Bladder microvascular endothelial cell (primary cell): ENCODE measurements around the gene MTRR. TPM values are rescaled to one million over a fixed set of nuclear protein-coding genes. Genes with fewer than 3 reads are reported as not detected.

Source experiments
- total RNA-seq: library from RNA; depleted of rRNA; stranded (reverse); fragments of >200 nt; gene quantifications from 2 replicates; pipeline ENCODE4 v1.2.3, GENCODE V29; 2014

Gene MTRR
- 12.6 and 32.7 TPM in 2 replicates for total RNA-seq

DNA sequence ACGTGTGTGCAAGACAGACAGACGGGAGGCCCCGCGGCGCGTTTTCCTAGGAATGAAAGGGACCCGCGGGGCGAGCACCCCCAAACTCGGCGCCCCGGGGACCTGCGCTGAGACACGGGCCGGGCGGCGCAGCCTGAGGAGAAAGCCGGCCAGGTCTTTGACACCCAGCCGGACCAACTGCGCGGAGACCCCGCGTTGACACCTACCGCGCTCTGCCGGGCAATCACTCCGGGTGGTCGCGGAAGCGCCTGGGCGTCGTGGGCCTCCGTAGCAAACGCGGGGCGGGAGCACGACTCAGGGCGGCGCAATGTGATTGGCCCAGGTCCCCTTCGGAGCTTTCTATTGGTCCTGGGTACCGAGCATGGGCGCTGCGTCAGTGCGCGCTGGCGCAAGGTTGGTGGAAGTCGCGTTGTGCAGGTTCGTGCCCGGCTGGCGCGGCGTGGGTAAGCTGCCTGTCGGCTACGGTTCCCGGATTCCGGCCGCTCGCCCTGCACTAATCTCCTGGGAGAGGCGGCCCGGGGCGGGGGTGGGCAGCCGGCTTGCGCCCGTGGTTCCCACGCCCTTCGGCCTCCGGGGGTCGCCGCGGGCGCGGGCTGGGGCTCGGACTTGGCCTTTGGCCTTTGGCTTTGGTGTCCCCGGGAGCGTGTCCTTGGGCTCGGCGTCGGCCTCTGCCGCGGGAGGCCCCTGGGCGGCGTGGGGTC, at the start of gene MTRR, which contains the start of gene FASTKD3:
TSS of gene MTRR (plus strand) at position 376 of the 701 bp plus-strand sequence. CDS start 1,647 bp downstream, outside the sequence.
TSS of gene FASTKD3 (minus strand) at position 259 of the 701 bp plus-strand sequence. CDS start 948 bp downstream, outside the sequence.

DNA sequence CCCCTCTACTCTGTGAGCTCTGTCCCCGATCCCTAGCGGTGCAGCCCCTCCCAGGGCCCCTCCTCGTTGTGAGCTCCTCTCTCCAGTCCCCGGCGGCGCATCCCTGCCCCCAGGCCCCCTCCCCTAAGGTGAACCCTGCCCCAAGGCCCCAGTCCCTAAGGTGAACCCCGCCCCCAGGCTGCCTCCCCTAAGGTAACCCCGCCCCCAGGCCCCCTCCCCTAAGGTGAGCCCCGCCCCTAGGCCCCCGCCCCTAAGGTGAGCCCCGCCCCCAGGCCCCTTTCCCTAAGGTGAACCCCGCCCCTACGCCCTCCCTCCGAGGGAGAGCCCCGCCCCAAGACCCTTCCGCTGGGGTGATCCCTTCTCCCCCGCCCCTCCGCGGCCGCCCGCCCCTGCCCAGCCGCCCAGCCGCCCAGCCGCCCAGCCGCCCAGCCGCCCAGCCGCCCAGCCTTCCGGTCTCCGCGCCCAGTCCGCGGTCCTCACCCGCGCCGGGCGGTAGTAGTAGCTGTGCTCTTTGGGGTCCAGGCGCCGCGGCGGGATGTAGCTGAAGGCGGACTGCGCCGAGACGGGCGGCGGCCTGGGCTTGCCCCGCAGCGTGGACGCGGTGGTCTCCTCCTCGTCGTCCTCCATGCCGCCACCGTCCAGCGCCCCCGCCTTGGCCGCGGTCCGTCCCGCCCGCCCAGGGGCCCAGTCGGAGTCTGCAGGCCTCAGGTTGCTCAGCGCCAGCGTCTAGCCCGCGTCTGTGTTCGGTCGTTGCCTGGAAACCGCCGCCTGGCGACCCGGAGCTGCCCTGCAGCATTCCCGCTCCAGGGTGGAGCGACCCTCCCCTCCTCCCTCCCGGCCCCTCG, 18.3 kb upstream of the MTRR start, which contains the start of gene CFAP90:
TSS of gene CFAP90 (minus strand) at position 739 of the 845 bp plus-strand sequence. CDS start at position 627, 112 bp downstream.

Other genes starting within 250 kb of the MTRR start
- not detected in 2 replicates for gene CFAP90, start 18.0 kb upstream of the MTRR start, total RNA-seq
- gene FASTKD3, start 117 bp upstream of the MTRR start, total RNA-seq = 5.3 and 10.4 TPM in 2 replicates